LHCN-M2 (cell line): ENCODE data around the gene TAGLN3. TPM values are rescaled to one million over a fixed set of nuclear protein-coding genes. Genes with fewer than 3 reads are reported as not detected.

ENCODE experiments used
- DNase-seq: peaks from one replicate; pipeline ENCODE4 v3.0.0-alpha.2; 2012; ENCODE audit warnings: low read depth
- total RNA-seq: library from RNA; depleted of rRNA; stranded (reverse); fragments of >200 nt; gene quantifications from 2 replicates; pipeline ENCODE4 v1.2.3, GENCODE V29; 2014

The TAGLN3 gene
- total RNA-seq, 1 experiment from 2014 or later: not detected

DNA sequence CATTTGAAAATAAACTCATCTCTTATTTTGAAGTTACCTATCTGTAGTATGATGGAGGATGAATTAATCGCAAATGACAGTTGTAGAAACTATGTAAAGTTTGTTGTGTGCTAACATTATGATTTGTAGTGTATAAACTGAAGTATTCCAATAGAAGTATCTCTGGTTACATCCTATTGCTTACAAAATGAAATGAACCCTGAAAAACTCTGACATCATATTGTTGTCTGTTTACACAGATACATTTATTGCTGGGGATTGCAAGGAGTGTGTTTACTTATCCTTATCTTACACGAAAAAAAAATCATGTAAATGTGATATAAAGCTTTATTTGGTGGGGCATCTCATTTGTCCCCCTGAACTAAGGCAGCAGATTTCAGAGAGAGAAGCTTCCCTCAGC is 22.5 kb upstream of the TAGLN3 start:
- no peak for DNase-seq

DNA sequence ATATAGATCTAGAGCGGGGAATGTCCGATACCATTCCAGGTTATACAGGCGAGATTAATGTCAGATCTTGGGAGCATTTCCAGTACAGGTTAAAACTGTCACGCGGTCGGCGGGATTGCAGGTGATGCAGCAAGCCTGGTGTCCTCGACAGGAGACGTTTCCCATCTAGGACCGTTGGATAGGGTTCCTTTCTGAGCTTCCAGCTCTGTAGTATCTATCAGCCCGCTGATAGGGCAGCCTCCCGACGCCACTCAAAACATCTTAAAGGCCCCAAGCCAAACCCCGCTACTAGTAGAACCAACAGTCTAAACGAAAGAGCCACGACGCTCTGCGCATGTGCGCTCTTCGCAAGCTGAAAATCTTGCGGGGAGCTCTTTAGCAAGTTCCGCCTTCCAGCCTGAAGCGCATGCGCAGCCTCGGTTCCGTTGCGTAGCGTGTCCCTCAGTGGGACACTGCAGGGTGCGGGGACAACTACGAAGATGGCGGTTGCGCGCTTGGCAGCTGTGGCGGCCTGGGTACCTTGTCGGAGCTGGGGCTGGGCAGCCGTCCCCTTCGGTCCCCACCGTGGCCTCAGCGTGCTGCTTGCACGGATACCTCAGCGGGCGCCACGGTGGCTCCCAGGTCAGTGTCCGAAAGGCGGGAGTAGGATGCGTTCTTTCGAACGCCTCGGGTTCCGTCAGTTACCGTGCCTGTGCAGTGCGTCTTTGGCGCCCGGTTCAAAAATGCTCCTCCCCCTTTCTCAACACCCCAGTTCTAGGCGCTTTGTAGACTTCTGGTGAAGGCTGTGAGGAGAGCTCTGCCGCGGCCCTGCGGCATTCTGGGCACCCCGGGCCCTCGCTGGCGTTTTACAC is 19.9 kb upstream of the TAGLN3 start, which contains the start of gene ABHD10:
Gene ABHD10 (plus strand): TSS at position 444 of the 851 bp plus-strand sequence. CDS start 36 bp downstream, at position 480.
- DNase-seq: peak; percentile 98

DNA sequence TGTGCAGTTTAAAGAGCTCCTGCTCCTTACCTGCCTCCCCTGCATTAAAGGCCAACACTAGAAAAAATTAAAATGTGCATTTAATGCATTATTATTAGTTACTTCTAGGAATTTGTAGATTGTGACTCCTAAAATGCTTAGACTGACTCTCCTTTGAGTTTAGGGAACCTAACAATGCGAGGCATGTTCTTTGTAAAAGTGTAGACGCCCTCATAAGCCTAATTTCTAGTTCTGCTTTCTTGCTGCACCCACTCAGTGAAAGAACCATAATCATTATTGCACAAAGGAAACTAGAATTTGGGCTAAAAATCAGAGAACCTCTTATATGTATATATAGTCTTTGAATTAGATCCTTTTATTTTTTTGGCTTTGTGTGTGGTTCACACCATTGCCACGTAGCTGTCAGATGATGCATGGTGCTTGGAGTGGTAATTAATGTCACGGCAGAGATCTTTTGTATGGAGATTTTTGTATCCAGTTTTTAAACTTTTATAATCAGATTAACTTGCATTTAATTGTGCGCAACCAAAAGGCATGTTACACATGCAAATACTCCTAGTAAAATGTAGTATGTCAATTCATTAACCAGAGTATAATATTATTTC is 19.2 kb upstream of the TAGLN3 start:
- DNase-seq: peak; percentile 5

DNA sequence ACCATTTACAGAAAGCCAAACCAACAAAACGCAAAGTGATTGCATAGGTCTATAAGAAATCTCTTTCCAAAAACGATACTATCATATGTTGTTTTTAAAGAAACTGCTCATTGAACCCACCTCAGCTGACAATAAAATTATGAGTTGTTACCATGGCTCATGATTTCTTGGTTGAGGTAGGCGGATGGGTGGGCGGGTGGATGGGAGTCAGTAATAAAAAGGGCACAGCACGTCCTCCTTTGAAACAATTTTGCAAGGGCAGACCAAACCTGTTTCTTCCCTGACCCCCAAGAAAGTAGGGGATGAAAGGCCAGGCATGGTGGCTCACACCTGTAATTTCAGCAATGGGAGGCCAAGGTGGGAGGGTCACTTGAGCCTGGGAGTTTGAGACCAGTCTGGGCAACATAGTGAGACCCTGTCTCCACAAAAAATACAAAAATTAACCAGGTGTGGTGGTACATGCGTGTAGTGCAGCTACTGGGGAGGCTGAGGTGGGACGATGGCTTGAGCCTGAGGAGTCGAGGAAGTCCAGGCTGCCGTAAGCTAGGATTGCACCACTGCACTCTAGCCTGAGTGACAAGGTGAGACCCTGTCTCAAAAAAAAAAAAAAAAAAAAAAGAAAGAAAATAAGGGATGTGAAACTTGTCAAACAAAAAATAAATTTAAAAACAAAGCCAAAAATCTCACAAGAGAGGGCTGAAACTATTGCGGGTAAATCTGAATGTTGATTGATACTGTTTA is 17.8 kb upstream of the TAGLN3 start:
- no peak for DNase-seq

DNA sequence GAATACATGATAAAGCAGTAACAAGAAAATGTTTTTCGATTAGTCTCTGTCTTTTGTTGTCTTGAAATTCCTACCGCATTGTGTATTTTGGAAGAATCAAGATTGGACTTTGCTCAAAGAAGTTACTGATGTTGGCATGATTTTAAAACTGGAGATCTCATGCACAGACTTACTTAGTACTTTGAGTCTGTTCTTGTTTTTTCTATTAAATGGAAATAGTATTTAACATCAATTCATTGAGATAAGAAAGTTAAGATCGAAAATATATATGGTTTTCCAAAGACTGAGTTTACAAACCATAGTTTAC is 17.3 kb upstream of the TAGLN3 start:
- no peak for DNase-seq

DNA sequence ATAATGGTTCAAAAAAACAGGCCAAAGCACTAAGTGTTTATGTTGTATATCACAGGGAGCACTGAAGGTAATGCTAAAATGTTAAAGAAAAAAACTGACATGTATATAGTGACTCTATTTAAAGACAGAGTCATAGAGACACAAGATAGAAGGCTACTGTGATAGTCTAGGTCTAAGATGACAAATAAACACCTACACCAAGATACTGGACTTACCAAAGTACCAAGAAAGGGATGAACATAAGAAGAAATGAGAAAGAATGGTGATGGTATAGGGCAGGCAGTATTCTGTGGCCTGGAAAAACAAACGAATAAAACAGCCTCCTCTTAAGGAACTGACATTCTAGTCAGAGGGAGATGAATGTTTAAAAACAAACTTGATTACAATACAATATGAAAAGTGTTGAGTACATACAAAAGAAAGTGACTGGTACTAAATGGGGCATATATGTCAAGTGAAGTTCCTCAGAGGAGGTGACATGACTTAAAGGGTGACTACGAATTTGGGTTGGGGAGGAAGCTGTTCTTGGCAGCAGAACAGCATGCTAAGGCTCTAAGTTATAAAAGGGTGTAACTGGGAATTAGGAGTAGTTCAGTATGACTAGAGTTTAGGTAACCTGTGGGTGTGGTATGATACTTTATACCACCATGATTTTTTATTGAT is 14.0 kb upstream of the TAGLN3 start:
- no peak for DNase-seq

DNA sequence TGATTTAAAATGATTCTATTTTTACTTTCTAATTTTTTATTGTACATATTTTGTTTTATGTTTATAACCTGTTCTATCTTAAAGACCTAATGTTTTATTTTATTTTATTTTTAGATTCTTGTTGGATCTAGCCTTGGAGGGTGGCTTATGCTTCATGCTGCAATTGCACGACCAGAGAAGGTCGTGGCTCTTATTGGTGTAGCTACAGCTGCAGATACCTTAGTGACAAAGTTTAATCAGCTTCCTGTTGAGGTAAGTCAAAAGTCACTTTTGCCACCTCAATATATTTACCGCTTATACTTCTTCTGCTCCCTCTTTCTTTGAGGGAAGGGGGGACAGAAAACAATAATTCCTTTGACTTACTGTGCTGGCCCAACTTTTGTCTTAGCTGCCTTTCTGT is 11.9 kb upstream of the TAGLN3 start:
- no peak for DNase-seq

DNA sequence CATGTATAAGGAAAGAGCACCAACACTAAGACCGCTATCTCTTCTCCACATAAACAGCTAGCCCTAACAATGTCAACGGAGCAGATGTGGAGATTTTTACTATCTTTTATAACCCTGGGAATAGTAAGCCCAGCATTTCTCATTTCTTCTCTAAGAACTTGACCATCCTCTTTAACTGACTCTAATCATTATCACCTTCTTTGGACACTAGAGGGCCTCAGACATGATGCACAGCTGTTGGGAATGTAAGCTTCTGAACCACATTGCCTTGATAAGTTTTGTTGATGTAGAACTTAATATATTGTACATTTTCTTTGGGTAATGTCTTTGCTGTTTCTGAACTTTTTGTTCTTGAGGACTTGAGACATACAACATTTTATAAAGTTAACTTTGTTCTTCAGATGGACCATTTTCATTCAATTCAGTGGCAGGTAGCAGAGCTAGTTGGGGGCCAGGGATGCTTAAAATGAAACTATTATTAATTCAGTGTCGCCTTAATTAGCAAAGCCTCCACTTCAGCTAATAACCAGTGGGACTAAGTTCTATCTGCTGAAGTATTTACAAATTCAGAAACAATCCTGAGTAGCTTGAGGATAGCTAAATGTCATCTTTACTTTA is 9.6 kb upstream of the TAGLN3 start:
- DNase-seq: peak; percentile 70

DNA sequence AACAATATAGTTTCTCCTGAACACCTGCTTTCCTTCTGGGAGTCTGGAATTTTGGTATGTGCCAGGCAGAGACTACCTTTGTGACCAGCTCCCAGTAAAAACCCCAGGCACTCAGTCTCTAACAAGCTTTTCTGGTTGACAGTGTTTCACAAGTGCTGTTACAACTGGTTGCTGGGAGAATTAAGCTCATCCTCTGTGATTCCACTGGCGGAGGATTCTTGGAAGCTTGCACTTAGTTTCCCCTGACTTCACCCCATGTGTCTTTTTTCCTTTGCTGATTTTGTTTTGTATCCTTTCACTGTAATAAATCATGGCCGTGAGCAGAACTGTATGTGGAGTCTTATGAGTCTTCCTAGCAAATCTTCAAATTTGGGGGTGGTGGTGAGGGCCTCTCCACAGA is 5.7 kb upstream of the TAGLN3 start:
- no peak for DNase-seq

DNA sequence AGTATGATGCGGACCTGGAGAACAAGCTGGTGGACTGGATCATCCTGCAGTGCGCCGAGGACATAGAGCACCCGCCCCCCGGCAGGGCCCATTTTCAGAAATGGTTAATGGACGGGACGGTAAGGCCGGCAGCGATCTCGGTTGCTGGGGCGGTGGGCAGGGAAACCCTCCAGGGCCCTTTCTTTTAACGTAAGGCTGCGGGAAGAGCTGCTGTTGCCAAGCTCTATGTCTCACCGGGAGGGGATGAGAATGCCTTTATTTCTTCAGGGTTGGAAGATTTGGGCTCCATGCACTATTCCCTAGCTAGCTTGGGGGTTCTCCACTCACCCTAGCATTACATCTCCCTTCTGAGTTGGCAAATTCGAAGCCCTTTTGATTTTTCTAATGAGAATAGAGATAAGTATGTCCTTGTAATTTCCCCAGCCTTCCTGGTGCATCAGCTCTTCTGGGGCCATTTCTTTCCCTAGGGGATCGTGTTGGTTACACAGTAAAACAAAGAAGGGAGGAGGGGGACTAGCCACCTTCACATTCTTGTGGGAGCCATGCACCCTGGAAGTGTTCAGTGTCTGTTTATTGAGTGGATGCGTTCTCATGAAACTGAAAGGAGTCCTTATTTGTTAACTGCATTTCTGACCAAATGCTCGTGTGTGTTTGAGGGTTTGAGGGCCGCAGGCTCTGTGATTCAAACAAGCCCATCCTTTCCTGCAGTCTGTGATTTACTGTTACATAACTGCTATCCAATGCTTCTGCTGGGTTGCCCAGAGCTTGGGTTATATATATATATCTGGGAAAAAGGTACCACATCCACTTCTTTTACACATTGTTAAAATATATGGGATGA is 982 bp downstream of the TAGLN3 start:
- DNase-seq: no peak

DNA sequence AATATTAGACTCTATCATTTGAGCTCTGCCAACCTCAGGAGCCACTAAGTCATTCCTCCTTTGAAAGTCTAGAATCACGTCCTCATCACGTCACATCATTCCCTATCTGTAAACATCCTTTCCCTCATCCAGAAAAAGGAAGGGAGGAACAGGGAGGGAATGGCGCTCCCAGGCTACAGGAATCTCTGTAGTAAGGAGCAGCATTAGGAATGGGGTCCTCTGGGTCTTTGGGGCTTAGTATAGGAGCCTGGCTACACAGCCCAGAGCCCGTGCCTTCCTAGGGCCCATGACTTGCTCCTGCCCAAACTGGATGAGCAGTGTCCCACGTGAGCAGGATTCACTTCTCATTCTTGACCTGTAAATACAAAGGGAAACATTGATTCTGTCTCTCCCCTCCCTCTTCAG is 1.6 kb downstream of the TAGLN3 start:
- no peak for DNase-seq

DNA sequence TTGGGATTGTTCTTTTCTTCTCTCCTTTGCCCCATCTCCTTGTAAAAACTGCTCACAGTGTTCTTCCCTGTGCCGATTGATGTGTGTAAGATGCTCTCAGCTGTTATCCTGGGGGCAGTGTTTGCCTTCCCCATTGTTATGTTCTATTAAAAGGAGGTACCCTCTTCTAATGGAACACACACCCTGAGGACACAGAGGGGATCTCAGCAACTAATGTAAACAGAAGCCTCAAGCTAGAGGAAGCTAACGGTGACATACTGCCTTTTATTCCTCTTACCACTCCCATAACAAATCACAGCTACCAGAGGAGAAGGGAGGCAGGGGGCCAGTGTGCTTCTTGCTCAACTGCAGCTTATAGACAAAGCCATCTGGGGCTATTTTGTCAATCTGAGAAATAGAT is 2.2 kb downstream of the TAGLN3 start:
- DNase-seq: no peak

DNA sequence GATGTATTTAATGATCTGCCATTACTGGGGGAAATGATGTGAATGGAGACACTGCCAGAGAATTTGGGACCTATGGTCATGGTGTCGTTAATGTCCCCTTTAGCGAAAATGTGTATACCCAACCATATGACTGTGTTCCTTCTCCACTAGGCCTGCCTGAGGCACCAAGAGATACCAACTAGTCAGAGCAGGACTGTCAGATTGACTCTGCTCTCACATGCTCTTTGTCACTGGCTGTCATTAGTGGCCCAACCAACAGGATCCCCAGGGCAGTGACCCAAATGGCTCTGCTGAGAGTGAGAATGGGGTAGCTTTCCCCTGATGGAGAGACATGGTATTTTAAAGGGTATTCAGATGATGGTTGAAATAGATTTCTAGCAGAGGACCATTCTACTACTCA is 2.8 kb downstream of the TAGLN3 start:
- DNase-seq: no peak

DNA sequence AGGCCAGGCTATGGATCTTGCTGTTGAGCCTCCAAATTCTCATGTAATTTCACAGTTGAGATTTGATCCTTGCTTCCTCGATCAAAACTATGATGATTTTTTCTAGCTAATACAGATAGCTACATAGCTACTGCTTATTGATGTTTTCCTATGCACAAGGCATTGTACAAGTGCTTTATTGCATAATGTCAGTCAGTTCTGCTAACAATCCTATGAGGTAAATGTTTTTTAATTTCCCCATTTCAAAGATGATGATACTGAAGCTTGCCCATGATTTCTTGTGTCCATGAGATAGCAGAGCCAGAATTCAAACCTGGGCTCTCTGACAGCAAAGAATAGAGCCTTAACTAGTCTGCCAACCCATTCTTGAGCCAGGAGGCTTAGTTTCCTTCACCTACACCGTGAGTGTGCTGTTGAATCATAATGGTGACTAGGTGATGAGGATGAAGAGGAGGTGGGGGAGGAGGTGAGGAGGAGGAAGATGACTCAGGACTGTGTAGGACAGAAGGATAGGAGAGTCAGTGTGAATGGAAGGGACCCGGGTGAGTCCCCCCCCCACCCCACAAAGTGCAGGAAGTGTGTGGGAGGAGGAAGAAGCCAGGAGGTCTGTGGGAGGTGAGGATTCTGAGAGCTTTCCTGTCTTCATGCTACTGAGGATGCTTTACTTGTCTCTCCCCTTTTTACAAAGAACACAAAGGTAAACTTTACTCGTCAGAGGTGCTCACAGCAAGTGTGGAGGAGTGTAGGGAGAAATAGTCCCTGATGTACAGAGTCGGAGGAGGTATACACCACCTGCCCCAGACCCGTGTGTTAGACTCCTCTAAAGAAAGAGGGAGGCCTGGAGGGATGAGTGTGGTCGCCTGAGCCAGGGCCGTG is 3.6 kb downstream of the TAGLN3 start:
- DNase-seq: no peak

DNA sequence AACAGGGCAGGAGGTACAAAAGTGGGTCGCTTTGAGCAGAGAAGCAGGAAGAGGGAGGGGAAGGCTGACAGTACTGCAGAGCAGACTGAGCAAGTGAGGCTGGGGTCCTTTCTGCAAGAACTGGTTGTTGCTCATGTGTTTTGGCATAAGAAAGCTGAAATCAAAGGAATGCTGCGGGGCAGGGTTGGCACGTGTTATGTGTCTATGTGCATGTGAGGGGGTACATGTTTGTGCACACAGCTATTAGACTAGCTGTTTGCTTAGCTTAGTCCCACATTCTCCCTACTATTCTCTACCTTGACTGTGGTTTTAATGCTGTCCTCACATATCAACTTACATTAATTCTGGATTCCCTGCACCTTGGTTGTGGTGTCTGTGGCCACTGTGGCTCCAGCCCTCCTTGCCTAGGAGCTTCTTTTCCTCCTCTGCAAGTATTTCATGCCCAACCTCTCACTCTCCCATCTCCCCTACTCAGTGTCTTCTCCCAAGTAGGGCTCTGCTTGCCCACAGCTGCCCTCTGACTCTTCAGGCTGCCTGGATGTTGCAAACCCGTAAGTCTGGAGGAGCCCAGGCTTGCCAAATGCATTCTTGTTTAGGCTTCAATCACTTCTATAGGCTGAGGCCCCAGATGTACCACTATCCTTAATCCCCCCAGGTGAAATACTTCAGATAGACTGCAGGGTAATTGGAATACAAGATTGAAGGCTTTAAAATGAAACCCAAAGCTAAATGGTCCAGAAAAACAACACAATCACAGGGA is 4.8 kb downstream of the TAGLN3 start:
- no peak for DNase-seq

DNA sequence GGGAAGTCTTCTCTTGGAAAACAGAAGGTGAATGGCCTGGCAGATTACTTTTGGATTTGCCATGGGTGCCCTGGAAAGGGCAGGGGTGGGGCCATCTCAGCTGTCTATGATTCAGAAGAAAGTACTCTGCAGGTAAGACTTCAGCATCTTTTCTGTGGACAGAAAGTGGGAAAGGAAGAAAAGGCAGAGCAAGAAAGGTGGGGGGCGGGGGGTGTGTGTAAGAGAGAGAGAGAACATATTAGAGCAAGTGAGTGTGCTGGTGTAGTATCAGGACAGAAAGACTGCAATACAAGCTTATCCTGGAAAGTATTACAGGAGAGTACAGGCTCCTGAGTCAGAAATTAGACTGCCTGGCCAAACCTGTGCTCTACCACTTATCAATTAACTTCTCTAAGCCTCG is 5.5 kb downstream of the TAGLN3 start:
- DNase-seq: no peak

DNA sequence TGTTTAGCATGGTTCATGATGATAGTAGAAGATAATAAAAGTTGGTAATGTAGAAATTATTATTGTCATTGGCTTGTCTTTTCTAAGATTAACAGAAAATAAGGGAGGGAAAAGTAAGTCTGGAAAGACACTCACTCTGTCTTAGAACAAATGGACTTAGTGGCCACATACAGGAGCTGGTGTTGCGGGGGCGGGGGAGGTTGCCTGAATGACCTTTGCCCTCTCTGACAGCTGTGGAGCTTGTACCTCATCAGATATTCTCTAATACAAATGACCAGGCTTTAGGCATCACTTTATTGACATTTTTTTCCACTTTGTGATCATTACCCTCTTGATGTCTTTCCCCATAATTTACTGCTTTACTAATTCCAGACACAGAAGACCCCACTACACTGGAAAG is 5.9 kb downstream of the TAGLN3 start:
- no peak for DNase-seq

DNA sequence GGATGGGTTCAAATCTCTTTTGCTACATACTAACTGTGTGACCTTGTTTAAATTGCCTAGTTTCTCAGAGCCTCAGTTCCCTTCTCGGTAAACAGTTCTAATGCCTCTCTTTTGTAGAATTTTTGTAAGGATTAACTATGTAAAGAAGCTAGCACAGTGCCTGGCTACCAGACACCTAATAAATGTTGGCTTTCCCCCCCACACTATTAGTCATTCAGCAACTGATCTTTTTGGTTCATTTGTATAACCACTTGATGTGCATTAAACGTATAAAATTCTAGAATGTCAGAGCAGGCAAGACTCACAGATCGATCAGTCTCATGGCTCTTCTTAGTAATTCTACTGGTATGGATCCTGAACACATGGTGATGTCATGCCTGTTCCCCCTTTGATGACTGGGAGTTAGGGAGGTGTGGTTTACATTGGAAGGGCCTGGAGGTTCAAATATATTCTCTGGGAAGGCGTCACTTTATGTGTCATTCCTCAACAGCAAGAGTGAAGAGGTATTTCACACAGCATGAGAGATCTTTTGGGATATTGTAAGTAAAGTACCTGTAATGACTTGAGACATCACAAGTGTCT is 6.5 kb downstream of the TAGLN3 start:
- DNase-seq: peak; percentile 22

DNA sequence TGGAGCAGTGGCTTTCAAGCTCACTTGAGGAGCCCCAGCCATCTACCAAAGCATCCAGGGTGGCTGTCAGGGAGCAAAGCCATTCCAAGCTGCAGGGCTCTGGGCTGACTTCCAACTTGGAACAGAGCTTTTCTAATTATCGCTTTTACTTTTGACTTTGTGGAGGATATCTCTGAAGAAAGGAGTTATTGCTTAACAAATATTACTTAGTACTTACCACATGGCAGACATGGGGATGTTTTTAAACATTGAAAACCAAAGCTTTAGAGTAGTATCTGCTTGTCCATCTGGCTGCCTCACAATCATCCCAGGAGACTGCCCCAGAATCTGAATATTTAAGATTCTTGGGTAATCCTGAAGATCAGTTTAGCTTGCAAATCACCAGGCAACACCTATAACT is 8.9 kb downstream of the TAGLN3 start:
- DNase-seq: peak; percentile 38
